ENCODE measurements around the gene PML.

- TF ChIP-seq CTCF (IDR thresholded peaks at IDR 0.05) (no peak), POLR2A (IDR thresholded peaks at IDR 0.05) (no peak), EP300 (IDR thresholded peaks at IDR 0.05) (no peak)
These were observed 37.5 kb downstream of the PML start for GRCh38 chr15:74032046-74032445.
